GM12875 (cell line): ENCODE measurements around the gene NPW.

Experiments used
- H3K4me3 ChIP-seq: one replicate; pipeline ENCODE4 v1.5.1; 2011; ENCODE audit warnings: low read depth, low read length, control low read depth
- CTCF ChIP-seq: IDR thresholded peaks from 2 replicates; pipeline ENCODE4 v1.5.1; 2011; ENCODE audit warnings: low read depth, mild to moderate bottlenecking, control low read depth, inconsistent platforms, low read length, moderate library complexity, borderline replicate concordance; ENCODE audit not compliant: insufficient read depth

Gene NPW

GRCh38 chr16:2054543-2055245 is 35.1 kb downstream of the NPW start:
- no peak overlapping the region for H3K4me3 ChIP-seq
- TF ChIP-seq CTCF, result no peak

- no peak for TF ChIP-seq CTCF
- H3K4me3 ChIP-seq, result no peak overlapping the region
These were observed 36.5 kb downstream of the NPW start for GRCh38 chr16:2056077-2056476.

- no peak for TF ChIP-seq CTCF
These were observed 37.3 kb downstream of the NPW start for GRCh38 chr16:2056681-2057407.

GRCh38 chr16:2057438-2057837 is 37.9 kb downstream of the NPW start:
- H3K4me3 ChIP-seq, result no peak overlapping the region
- no peak for TF ChIP-seq CTCF

More at GRCh38 chr16:2056681-2057407, 37.3 kb downstream of the NPW start:
- no peak overlapping the region for H3K4me3 ChIP-seq

- H3K4me3 ChIP-seq, result no peak overlapping the region
- no peak for TF ChIP-seq CTCF
These were observed 38.8 kb downstream of the NPW start for GRCh38 chr16:2058420-2058819.

- no peak overlapping the region for H3K4me3 ChIP-seq
- TF ChIP-seq CTCF, result no peak
These were observed 39.3 kb downstream of the NPW start for GRCh38 chr16:2058872-2059271.

GRCh38 chr16:2060346-2060745 is 40.8 kb downstream of the NPW start:
- H3K4me3 ChIP-seq, result no peak overlapping the region
- no peak for TF ChIP-seq CTCF
